A204.1 (cell line): ENCODE data around the gene PEX11B.
"Not testable (repeated sequence)": the region's sequence is repeated elsewhere in the genome, so short reads cannot be mapped to it uniquely, and the experiment has no call there.

ENCODE experiments used
- FAIRE-seq: peaks from 2 replicates; lab custom pipeline; 2012; peaks lifted over from hg19 to GRCh38; lab: Jason Lieb, UNC

Gene PEX11B

GRCh38 chr1:145951526-145951925 lies 33.0 kb upstream of the PEX11B start:
- no peak for FAIRE-seq

GRCh38 chr1:145949219-145949618 lies 30.7 kb upstream of the PEX11B start:
- no peak for FAIRE-seq

- no peak for FAIRE-seq
Observed at GRCh38 chr1:145947551-145947950, 29.0 kb upstream of the PEX11B start.

DNA sequence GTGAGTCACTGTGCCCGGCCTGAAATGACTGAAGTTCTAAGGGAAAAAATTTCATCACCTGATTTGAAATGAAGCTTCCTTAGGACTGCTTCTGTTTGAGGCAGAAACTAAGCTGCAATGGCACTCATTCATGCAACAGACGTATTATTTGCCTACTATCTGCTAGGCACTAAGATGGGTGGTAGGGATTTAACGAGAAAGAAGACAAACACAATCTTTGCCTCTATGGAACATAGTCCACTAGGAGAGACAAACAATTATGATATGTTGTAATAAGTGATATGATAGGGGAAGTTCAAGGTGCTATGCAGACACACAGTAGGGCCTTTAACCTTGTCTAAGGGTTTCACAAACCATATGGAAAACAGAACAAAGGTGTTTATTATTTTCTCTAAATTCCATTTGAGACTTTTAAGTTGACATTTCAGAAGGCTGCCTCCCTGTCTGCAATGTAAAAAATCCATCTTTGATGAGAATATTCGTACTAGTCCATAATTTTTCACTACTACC lies 28.0 kb upstream of the PEX11B start:
- no peak for FAIRE-seq

GRCh38 chr1:145944532-145944931 lies 26.0 kb upstream of the PEX11B start:
- no peak for FAIRE-seq

DNA sequence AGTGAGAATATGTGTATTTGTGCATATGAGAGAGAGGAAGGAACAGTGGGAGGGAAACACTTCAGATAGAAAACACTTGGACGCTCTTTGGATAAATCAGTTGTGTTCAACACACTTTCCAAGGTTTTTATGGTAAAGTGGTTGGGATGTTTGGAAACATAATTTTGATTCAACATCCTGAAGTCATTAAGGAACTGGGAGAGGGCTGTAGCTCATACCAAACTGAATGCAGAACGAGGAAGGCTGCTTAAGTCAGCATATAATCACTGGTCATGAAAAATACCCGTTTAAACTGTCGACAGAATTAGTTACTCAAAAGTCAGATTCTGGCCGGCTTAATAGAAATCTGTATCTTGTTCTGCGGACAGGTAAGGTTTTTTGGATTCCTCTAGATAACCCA lies 24.4 kb upstream of the PEX11B start:
- no peak for FAIRE-seq

DNA sequence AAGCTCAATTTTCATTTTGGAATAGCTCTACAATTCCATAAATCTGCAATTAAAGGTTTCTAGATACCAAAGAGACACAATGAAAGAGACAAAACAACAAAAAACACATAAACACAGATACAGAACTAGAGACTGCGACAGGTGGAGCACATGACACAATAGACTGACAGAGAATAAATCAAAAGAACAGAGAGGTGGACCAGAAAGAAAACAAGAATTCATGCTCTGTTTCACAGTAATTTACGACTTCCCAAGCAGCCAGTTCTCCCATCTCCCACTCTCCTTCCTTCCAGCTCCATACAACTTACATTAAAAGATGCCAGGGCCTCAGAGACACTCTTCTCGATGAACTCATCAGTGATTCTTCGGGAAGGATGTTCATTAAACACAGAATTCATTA lies 23.9 kb upstream of the PEX11B start:
- FAIRE-seq, result no peak

DNA sequence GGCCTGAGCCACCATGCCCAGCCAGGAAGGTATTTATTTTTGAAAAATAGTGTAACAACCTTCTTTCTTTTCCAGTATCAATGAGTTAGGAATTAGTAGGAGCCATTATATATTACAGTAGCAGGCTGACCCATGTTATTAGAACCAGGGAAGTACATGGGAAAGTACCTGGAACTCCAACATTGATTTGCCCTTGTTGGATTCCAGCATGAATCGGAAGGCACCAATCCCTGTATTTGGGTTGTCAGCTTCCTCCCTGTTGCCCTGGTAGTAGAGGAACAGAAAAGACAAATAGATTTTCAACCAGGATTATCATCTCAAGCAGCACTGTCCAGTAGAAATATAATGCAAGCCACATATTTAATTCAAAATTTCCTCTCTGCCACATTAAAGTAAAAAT lies 18.9 kb upstream of the PEX11B start:
- no peak for FAIRE-seq

DNA sequence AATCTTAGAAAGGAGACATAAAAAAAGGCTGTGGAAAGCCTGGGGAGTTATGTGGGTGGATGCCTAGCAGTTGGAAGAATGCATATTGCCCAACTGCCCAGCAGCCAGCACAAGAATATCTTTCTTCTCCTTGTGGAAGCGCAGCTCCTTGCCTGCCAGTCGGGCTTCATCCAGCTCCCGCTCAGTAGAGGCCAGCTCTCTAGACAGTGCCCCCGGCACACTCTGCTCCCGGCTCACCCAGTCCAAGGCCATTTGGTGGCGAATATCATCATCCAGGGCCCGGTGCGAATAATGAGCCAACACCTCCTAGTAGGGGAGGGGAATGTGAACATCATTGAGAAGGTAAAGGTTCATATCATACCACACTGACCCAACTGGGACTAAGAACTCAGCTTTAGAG lies 17.7 kb upstream of the PEX11B start:
- no peak for FAIRE-seq

- FAIRE-seq, result no peak
Observed at GRCh38 chr1:145935708-145936107, 17.2 kb upstream of the PEX11B start.

DNA sequence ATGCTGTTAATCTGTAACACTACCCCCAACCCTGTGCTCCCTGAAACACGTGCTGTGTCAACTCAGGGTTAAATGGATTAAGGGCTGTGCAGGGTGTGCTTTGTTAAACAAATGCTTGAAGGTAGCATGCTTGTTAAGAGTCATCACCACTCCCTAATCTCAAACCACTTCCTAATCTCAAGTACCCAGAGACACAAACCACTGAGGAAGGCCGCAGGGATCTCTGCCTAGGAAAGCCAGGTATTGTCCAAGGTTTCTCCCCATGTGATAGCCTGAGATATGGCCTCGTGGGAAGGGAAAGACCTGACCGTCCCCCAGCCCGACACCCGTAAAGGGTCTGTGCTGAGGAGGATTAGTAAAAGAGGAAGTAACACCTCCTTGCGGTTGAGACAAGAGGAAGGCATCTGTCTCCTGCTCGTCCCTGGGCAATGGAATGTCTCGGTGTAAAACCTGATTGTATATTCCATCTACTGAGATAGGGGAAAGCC lies 14.0 kb upstream of the PEX11B start:
- FAIRE-seq, result not testable (repeated sequence)

GRCh38 chr1:145927916-145928643 lies 9.6 kb upstream of the PEX11B start:
- FAIRE-seq, result no peak

GRCh38 chr1:145927063-145927886 lies 8.8 kb upstream of the PEX11B start, which contains the start of gene RBM8A:
Gene RBM8A (minus strand): TSS chr1:145927484. CDS start chr1:145927426, 58 bp downstream.
- FAIRE-seq, result peak; percentile 90

- FAIRE-seq, result no peak
Observed at GRCh38 chr1:145926686-145927062, 8.2 kb upstream of the PEX11B start.

- FAIRE-seq, result no peak
Observed at GRCh38 chr1:145922266-145922665, 3.7 kb upstream of the PEX11B start.

DNA sequence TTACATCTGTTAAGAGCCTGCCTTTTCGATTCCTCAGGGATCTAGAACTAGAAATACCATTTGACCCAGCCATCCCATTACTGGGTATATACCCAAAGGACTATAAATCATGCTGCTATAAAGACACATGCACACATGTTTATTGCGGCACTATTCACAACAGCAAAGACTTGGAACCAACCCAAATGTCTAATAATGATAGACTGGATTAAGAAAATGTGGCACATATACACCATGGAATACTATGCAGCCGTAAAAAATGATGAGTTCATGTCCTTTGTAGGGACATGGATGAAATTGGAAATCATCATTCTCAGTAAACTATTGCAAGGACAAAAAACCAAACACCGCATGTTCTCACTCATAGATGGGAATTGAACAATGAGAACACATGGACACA lies 1.8 kb upstream of the PEX11B start:
- FAIRE-seq, result not testable (repeated sequence)

- FAIRE-seq, result no peak
Observed at GRCh38 chr1:145918992-145919939, 749 bp upstream of the PEX11B start.

DNA sequence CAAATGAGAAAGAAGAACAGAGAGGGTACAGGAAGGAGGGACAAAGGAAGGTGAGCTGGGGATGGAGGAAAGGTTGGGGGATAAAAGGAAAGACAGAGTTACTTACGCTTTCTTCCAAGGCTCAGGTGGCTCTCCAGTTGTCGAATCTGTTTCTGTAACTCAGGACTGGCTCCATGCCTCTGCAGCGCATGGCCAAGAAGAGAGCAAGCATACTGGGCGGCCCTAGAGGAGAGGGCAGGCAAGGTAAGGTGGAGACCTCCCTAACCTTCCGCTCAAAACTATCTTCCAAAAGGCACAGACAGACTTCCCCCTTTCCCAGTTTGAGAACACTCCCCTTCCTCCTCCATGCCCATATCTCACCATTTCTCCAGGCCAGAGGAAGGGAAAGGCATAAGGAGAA lies 922 bp downstream of the PEX11B start:
- no peak for FAIRE-seq

GRCh38 chr1:145916745-145917144 lies 1.8 kb downstream of the PEX11B start:
- FAIRE-seq, result no peak

DNA sequence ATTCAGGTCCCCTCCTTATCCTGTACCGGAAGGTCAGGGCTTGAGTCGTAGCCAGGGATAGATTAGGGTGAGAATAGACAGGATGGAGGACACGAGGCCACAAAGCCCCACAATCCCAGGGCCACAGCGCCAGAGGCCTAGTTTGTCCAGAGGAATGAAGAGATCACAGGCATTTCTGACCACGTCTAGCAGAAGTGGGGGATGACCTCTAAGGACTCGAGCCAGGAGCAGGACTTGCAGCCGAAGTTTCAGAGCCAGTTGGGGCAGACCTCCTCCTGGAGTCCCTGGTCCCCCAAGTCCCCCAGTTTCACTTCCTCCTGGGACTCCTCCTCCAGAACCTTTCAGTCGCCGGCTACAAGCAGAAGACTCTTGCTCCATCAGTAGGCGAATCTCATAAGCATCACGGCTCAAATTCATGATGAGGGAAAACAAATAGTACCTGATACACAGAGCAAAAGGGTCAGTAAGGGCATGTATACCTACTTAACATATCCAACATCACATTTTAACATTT lies 6.3 kb downstream of the PEX11B start:
- no peak for FAIRE-seq

DNA sequence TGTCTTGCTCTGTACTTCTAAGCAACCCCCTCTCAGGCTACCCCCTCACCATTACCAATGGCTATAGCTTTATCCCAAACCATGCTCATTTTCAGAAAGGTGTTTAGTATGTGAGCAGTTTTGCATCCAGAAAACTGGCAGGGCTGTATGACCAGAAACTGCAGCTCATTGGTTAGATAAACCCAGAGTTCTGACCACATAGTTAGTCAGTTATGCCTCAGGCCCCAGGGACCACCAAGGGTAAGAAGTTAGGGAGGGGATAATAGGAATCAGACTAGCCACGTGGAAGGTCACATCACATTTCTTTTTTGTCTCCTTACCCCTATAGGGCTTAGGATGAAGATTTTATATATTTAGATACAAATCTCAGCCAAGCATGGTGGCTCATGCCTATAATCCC lies 9.9 kb downstream of the PEX11B start:
- no peak for FAIRE-seq
